CD4-positive, alpha-beta T cell treated with Interleukin-1 beta for 1 hour (primary cell): Measurements from ENCODE around the gene FXYD4.
A peak's percentile ranks its signal among the peaks of the same experiment; 100 is the strongest.
"Not testable (repeated sequence)": the region's sequence is repeated elsewhere in the genome, so short reads cannot be mapped to it uniquely, and the experiment has no call there.

Experiments used
- DNase-seq, 2 donors: peaks; one replicate each; pipeline ENCODE4 v3.0.0-alpha.2; 2020 to 2022

Gene FXYD4

GRCh38 chr10:43371418-43371817 lies at the start of gene FXYD4:
TSS of gene FXYD4 (plus strand) at chr10:43371636. CDS start at chr10:43373747, 2,111 bp downstream.
- no peak for DNase-seq

GRCh38 chr10:43322331-43322730 lies 49.1 kb upstream of the FXYD4 start:
- no peak for DNase-seq

GRCh38 chr10:43322769-43323168 lies 48.7 kb upstream of the FXYD4 start:
- DNase-seq, result peak; percentile 89

- no peak for DNase-seq
These were observed 48.2 kb upstream of the FXYD4 start for GRCh38 chr10:43323245-43323644.

GRCh38 chr10:43324876-43325275 lies 46.6 kb upstream of the FXYD4 start:
- no peak for DNase-seq

- no peak for DNase-seq
These were observed 44.3 kb upstream of the FXYD4 start for GRCh38 chr10:43327171-43327570.

GRCh38 chr10:43327986-43328385 lies 43.5 kb upstream of the FXYD4 start:
- no peak for DNase-seq

- DNase-seq, result not testable (repeated sequence)
These were observed 42.6 kb upstream of the FXYD4 start for GRCh38 chr10:43328810-43329209.

GRCh38 chr10:43329246-43329885 lies 42.1 kb upstream of the FXYD4 start:
- not testable (repeated sequence) for DNase-seq

- not testable (repeated sequence) for DNase-seq
These were observed 41.2 kb upstream of the FXYD4 start for GRCh38 chr10:43330049-43330823.

GRCh38 chr10:43330824-43331127 lies 40.7 kb upstream of the FXYD4 start:
- not testable (repeated sequence) for DNase-seq

- no peak for DNase-seq
These were observed 37.8 kb upstream of the FXYD4 start for GRCh38 chr10:43333653-43334052.

GRCh38 chr10:43336061-43336460 lies 35.4 kb upstream of the FXYD4 start:
- DNase-seq, result no peak

- DNase-seq, result no peak
These were observed 34.7 kb upstream of the FXYD4 start for GRCh38 chr10:43336641-43337318.

GRCh38 chr10:43337536-43337935 lies 33.9 kb upstream of the FXYD4 start:
- DNase-seq, result not testable (repeated sequence)

GRCh38 chr10:43338117-43338516 lies 33.3 kb upstream of the FXYD4 start:
- no peak for DNase-seq

GRCh38 chr10:43339136-43339535 lies 32.3 kb upstream of the FXYD4 start:
- no peak for DNase-seq

GRCh38 chr10:43340101-43340500 lies 31.3 kb upstream of the FXYD4 start:
- DNase-seq, result no peak

GRCh38 chr10:43340619-43341018 lies 30.8 kb upstream of the FXYD4 start:
- DNase-seq, result no peak

- no peak for DNase-seq
These were observed 30.0 kb upstream of the FXYD4 start for GRCh38 chr10:43341450-43341849.

- DNase-seq, result no peak
These were observed 28.9 kb upstream of the FXYD4 start for GRCh38 chr10:43342279-43343125.

GRCh38 chr10:43343126-43343525 lies 28.3 kb upstream of the FXYD4 start:
- no peak for DNase-seq

- no peak for DNase-seq
These were observed 27.4 kb upstream of the FXYD4 start for GRCh38 chr10:43344051-43344450.
